Caco-2 (cell line): Measurements from ENCODE around the gene TADA2B. TPM values are rescaled to one million over a fixed set of nuclear protein-coding genes. Genes with fewer than 3 reads are reported as not detected.

Experiments
- BruUV-seq: library from RNA; stranded (reverse); fragments of 400-500 nt; replicated peaks from 2 replicates; lab custom pipeline; 2021; lab: Mats Ljungman, UMichigan
- CTCF ChIA-PET: fragments of 300-600 bp; sonication (Branson Sonifier 250); formaldehyde crosslinking; loops from one replicate; lab custom pipeline; 2022; ENCODE audit warnings: antibody characterized with exemption; lab: Charles Lee
- POLR2A ChIA-PET: fragments of 300-600 bp; sonication (Branson Sonifier 250); formaldehyde crosslinking; loops from one replicate; lab custom pipeline; 2022; ENCODE audit warnings: antibody characterized with exemption; lab: Charles Lee
- DNase-seq, 2 experiments: peaks; one replicate each; pipeline versions ENCODE4 v3.0.0 to v3.0.0-alpha.2; 2020 to 2022
- H3K27me3 ChIP-seq: replicated peaks from 2 replicates; pipeline ENCODE4 v1.6.0; 2011; ENCODE audit warnings: low read length; ENCODE audit not compliant: control insufficient read depth, insufficient read depth
- H3K36me3 ChIP-seq: 2 replicates; pipeline ENCODE4 v1.5.1; 2011; ENCODE audit warnings: low read length; ENCODE audit not compliant: control insufficient read depth, insufficient read depth
- H3K4me1 ChIP-seq: fragments of 250-450 bp; sonication (Bioruptor Pico); 2 replicates; pipeline ENCODE4 v1.5.1; 2020; ENCODE audit warnings: mild to moderate bottlenecking
- H3K4me3 ChIP-seq: 2 replicates; pipeline ENCODE4 v1.5.1; 2011; ENCODE audit warnings: low read depth, mild to moderate bottlenecking, control low read depth, low read length
- H3K9me3 ChIP-seq: fragments of 250-450 bp; sonication (Bioruptor Pico); 2 replicates; pipeline ENCODE4 v1.5.1; 2020; ENCODE audit warnings: mild to moderate bottlenecking, moderate library complexity
- H3K27ac Mint-ChIP-seq: one replicate; pipeline ENCODE4 v1.8.0; 2022; ENCODE audit warnings: mixed read lengths; ENCODE audit not compliant: unreplicated experiment
- H3K27me3 Mint-ChIP-seq: one replicate; pipeline ENCODE4 v1.8.0; 2022; ENCODE audit warnings: mixed read lengths; ENCODE audit not compliant: insufficient read depth, unreplicated experiment
- H3K36me3 Mint-ChIP-seq: one replicate; pipeline ENCODE4 v1.8.0; 2022; ENCODE audit warnings: mild to moderate bottlenecking, mixed read lengths; ENCODE audit not compliant: insufficient read depth, unreplicated experiment
- H3K4me1 Mint-ChIP-seq: one replicate; pipeline ENCODE4 v1.8.0; 2022; ENCODE audit warnings: low read depth, mixed read lengths; ENCODE audit not compliant: unreplicated experiment
- H3K4me3 Mint-ChIP-seq: one replicate; pipeline ENCODE4 v1.8.0; 2022; ENCODE audit warnings: mild to moderate bottlenecking, moderate library complexity, mixed read lengths; ENCODE audit not compliant: unreplicated experiment
- H3K9me3 Mint-ChIP-seq: one replicate; pipeline ENCODE4 v1.8.0; 2022; ENCODE audit warnings: mixed read lengths; ENCODE audit not compliant: unreplicated experiment
- CTCF ChIP-seq, 2 experiments: fragments of 200-600 bp in 1 of 2; IDR thresholded peaks; 1 replicate in 1 of 2; 2 replicates in 1 of 2; pipeline versions ENCODE4 v1.5.1 to v1.8.0; 2011 to 2022; ENCODE audit warnings: antibody characterized with exemption in 1 of 2, control low read depth in 1 of 2, inconsistent platforms in 1 of 2, low read depth in 1 of 2, low read length in 1 of 2, mild to moderate bottlenecking in 1 of 2, moderate library complexity in 1 of 2; ENCODE audit not compliant: insufficient read depth in 1 of 2, severe bottlenecking in 1 of 2, unreplicated experiment in 1 of 2
- intact Hi-C: fragments of 100-400 bp; cut with micrococcal nuclease; formaldehyde crosslinking; loops from one replicate; pipeline ENCODE4 v1.10.0; 2022; ENCODE audit not compliant: unreplicated experiment
- total RNA-seq: library from RNA; stranded (reverse); gene quantifications from 2 replicates; pipeline ENCODE4 v1.2.3, GENCODE V29; 2022

Gene TADA2B
- total RNA-seq, 1 experiment from 2014 or later, result 21.8 TPM

DNA sequence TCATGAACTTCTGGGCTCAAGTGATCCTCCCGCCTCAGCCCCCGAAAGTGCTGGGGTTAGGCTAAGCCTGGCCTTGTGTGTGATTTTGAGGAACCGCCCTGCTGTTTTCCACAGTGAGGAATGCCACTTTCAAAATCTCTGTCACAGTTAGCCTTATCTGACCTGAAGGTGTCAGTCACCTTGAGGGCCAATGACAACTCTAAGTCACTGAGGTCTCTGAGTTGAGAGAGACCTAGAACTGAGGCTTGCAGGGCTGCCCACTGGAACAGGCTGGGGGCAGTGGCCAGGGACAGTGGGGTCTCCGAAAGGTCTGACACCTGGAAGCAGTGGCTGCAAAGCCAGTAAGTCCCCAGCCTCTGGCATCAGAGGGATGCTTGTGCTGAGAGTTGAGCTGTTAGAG is 6.1 kb downstream of the TADA2B start:
- CTCF ChIA-PET, result no interaction called here
- DNase-seq, result no peak
- Histone ChIP-seq H3K27me3 (no peaks in the 10 kb centered on the region), H3K36me3 (no peaks in the 10 kb centered on the region; the same call in 1 of the 2 replicates), H3K9me3 (no peaks in the 10 kb centered on the region), H3K4me1 (peaks cover 4% of the 10 kb centered on the region; the same call in 1 of the 2 replicates), H3K4me3 (no peak overlapping the region)
- peaks cover 4% of the 10 kb centered on the region for H3K36me3 Mint-ChIP-seq
- POLR2A ChIA-PET, result no interaction called here
- intact Hi-C loops, result no loop called here
- no TSS peak for BruUV-seq
- peaks cover 13% of the 10 kb centered on the region for H3K4me1 Mint-ChIP-seq
- H3K9me3 Mint-ChIP-seq, result no peaks in the 10 kb centered on the region
- no peaks in the 10 kb centered on the region for H3K27me3 Mint-ChIP-seq
- H3K4me3 Mint-ChIP-seq, result no peak overlapping the region
- TF ChIP-seq CTCF (IDR thresholded peaks at IDR 0.05; ENCODE audit: insufficient read depth in 1 of 2, low read depth in 1 of 2, low read length in 1 of 2, severe bottlenecking in 1 of 2, unreplicated experiment in 1 of 2), result no peak
- no peak overlapping the region for H3K27ac Mint-ChIP-seq

DNA sequence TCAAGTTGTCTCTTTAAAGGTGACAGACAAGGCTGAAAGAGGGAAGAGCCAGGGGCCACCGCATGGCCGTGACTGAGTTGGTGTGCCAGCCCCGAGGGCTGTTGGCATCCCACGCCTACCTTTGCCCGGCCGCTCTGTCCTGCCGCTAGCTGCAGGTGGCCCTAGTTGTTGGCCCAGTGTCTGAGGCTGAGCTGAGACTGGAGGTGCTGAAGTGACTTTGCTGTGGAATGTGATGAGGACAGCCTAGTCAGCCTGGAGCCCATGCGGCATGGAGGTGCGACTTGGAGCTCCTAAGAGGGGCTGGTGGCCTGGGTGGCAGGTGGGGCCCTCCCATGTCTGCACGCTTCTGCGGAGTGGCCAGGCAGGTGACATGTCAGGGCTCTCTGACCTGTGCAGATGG is 6.6 kb downstream of the TADA2B start:
- H3K27ac Mint-ChIP-seq, result no peak overlapping the region
- no peak for TF ChIP-seq CTCF (IDR thresholded peaks at IDR 0.05; ENCODE audit: insufficient read depth in 1 of 2, low read depth in 1 of 2, low read length in 1 of 2, severe bottlenecking in 1 of 2, unreplicated experiment in 1 of 2)
- peaks cover 10% of the 10 kb centered on the region for H3K4me1 Mint-ChIP-seq
- H3K27me3 Mint-ChIP-seq, result no peaks in the 10 kb centered on the region
- H3K36me3 Mint-ChIP-seq, result peaks cover 9% of the 10 kb centered on the region
- no peaks in the 10 kb centered on the region; the same call in 1 of the 2 replicates for H3K36me3 ChIP-seq
- H3K27me3 ChIP-seq, result no peaks in the 10 kb centered on the region
- BruUV-seq, result no TSS peak
- H3K4me3 Mint-ChIP-seq, result no peak overlapping the region
- H3K9me3 Mint-ChIP-seq, result no peaks in the 10 kb centered on the region
- intact Hi-C loops, result no loop called here
- H3K4me1 ChIP-seq, result 0 out of 2 replicates have a peak, but pooled peaks cover under 1% of the 10 kb centered on the region
- no peak for DNase-seq
- POLR2A ChIA-PET, result no interaction called here
- no peaks in the 10 kb centered on the region for H3K9me3 ChIP-seq
- CTCF ChIA-PET, result no interaction called here
- H3K4me3 ChIP-seq, result no peak overlapping the region

- Mint-ChIP-seq H3K4me3 (no peak overlapping the region), H3K27me3 (no peaks in the 10 kb centered on the region), H3K27ac (no peak overlapping the region), H3K36me3 (peaks cover 13% of the 10 kb centered on the region), H3K4me1 (peaks cover 1% of the 10 kb centered on the region), H3K9me3 (no peaks in the 10 kb centered on the region)
- H3K4me1 ChIP-seq, result no peaks in the 10 kb centered on the region
- BruUV-seq, result no TSS peak
- intact Hi-C loops, result no loop called here
- no peak for TF ChIP-seq CTCF (IDR thresholded peaks at IDR 0.05; ENCODE audit: insufficient read depth in 1 of 2, low read depth in 1 of 2, low read length in 1 of 2, severe bottlenecking in 1 of 2, unreplicated experiment in 1 of 2)
- no peak for DNase-seq
- CTCF ChIA-PET, result no interaction called here
- H3K27me3 ChIP-seq, result no peaks in the 10 kb centered on the region
- no peaks in the 10 kb centered on the region; the same call in 1 of the 2 replicates for H3K36me3 ChIP-seq
- no peak overlapping the region for H3K4me3 ChIP-seq
- POLR2A ChIA-PET, result no interaction called here
- H3K9me3 ChIP-seq, result no peaks in the 10 kb centered on the region
These were observed 7.4 kb downstream of the TADA2B start for GRCh38 chr4:7050481-7051143.
